Inflammatory macrophage treated with lipopolysaccharide for 1 hour (primary cell): ENCODE data around the gene TEX28.
"Not testable (repeated sequence)": the region's sequence is repeated elsewhere in the genome, so short reads cannot be mapped to it uniquely, and the experiment has no call there.

Experiments used
- DNase-seq, 2 donors: peaks; one replicate each; pipeline ENCODE4 v3.0.0-alpha.2; 2020 to 2022

TEX28 gene, protein sequence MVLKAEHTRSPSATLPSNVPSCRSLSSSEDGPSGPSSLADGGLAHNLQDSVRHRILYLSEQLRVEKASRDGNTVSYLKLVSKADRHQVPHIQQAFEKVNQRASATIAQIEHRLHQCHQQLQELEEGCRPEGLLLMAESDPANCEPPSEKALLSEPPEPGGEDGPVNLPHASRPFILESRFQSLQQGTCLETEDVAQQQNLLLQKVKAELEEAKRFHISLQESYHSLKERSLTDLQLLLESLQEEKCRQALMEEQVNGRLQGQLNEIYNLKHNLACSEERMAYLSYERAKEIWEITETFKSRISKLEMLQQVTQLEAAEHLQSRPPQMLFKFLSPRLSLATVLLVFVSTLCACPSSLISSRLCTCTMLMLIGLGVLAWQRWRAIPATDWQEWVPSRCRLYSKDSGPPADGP

DNA sequence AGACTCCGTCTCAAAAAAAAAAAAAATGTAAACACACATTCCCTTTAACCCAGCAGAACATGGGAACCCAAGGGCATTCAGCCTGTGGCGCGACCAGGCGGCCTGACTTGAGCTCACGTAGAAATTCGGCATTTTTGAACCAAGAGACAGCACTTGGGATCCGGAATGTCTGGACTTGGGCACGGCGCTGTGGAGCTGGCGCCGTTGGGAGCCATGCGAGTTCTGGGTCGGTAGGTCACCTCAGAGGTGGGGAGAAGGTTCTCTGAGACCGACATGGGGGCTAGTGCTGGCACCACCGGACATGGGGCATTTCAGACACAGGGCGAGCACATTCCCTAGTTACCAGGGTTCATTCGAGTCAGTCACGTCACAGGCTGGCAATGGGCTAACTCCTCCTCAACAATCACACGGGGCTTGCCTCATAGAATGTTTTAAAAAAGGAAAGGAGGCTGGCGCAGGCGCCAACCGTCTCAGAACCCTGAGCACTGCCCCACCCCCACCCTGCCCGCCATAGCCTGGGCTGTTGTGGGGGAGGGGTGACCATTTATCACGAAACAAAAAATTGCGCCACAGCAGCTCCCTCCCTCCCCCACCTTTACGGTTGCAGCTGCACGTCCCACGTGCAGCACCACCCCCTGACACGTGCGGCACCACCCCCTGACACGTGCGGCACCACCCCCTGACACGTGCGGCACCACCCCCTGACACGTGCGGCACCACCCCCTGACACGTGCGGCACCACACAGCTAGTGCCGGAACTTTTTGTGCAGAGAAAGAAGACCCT lies at the start of gene TEX28:
Gene TEX28 (minus strand): TSS at position 334 of the 784 bp plus-strand sequence. CDS start 3,007 bp downstream, outside the sequence.
- no peak for DNase-seq

- not testable (repeated sequence) for DNase-seq
These were observed 48.7 kb upstream of the TEX28 start for GRCh38 chrX:154343620-154344019.

DNA sequence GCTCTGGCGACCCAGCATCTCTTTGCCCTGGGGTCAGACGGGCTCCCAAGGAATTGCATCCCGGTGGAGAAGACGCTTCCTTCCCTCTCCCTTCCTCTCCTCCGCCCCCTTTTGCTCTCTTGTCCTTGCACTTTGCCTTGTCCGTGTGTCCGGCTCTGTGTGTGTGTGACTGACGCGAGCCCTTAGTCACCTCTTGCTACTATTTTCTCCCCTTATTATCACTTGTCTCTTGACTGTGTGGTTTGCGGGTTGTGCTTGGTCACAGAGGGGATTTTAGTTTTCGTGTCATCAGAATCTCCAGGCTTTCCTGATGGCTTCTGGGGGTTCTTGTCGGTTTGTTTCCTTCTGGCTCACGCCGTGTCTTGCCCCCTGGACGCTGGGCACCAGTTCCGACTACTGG lies 48.1 kb upstream of the TEX28 start:
- DNase-seq: not testable (repeated sequence)

DNA sequence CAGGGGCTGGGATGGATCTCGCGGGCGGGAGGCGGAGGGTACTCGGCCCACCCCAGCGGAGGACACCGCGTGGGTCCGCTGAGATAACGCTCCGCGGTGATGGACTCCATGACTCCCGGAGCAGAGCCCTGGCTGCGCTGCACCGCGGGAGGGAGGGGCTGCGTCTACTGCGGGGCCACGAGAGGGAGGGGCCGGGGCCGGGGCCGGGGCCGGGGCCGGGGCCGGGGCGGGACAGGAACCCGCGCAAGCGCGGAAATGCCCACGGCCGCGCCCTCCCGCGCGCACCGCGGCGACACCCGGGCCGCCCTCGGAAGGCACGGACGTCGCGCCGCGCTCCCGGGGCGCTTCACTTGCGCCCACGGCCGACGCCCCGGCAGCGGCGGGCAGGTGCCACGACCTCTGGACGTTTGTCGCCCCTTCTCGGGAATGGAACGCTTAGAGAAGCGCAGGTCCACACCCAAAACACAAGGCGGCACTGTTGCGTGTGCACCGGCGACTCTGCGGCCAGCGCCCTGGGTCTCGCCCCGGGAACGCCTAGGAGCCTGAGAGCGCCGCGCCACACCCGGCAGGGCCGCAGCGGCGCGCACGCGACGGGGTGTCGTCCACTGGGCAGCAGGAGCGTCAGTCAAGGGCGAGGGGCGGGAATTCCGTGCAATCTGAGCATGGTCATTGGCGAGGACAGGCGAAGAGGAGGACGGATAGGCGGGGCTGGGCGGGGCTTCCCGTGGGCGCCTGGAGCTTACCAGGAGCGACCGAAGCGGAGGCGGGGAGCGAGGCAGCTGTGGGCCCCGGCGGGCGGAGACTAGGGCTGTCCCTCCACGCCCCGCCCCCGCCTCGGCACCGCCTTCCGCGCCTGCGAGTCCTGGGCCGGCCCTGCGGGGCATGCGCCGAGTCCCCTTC lies 46.7 kb upstream of the TEX28 start:
- DNase-seq: not testable (repeated sequence)

DNA sequence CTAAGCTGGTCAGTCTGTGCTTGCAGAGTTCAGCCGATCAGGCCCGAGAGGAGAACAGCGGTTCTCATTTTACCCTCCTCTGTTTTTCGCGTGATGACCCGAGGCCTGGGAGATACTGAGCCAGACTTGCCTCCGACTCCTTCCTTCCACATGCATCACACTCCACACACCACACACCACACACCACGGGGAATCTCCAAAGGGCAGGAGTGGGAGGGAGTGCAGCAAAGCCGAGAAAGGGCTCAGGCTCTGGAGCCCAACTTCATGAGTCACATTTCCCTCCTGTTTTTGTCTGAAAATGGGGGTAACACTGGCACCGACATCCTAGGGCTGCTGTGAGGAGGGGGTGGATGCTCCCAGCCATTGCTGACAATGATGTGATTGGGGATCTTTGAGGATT lies 39.6 kb upstream of the TEX28 start:
- DNase-seq: peak; percentile 31 to 62

- peak; percentile 9 to 26 for DNase-seq
These were observed 38.9 kb upstream of the TEX28 start for GRCh38 chrX:154333837-154334271.

DNA sequence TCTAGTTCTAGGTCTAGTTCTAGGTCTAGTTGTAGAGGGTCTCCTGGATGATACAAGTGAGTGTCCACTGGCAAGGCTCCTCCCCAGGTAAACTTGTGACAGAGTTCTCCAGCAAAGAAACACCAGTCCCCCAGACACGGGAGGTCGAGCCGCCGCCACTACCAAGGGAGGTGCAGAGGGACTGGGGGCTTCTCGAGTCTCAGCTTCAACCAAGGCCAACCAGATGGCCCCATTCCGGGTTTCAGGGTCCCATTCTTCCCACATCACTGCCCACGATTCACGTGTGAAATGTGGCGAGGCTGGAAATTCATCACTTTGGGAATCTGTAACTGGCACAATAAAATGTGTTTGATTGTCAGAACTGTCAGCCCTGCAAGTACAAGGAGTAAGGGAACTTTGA lies 38.2 kb upstream of the TEX28 start:
- no peak for DNase-seq

GRCh38 chrX:154332561-154332960 lies 37.6 kb upstream of the TEX28 start:
- no peak for DNase-seq

- DNase-seq: no peak
These were observed 34.4 kb upstream of the TEX28 start for GRCh38 chrX:154329294-154329693.

DNA sequence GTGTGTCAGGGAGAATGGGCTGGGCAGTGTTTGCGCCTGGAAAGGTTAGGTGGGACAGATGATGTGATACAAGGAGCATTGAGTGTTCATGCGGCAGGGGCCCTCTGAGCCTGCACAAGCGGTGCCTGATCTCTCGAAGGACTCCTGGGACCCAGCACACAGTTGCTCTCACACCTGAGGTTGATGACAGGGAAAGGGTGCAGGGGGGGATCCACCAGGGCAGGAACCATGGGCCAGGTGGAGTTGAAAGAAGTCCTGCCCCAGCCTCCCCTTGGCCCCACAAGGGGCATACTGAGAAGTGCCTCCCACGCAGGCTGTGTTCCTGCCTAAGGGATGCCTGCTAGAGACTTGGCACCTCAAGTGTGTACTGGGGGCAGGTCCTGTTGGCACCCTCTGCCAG lies 33.7 kb upstream of the TEX28 start:
- DNase-seq: no peak

DNA sequence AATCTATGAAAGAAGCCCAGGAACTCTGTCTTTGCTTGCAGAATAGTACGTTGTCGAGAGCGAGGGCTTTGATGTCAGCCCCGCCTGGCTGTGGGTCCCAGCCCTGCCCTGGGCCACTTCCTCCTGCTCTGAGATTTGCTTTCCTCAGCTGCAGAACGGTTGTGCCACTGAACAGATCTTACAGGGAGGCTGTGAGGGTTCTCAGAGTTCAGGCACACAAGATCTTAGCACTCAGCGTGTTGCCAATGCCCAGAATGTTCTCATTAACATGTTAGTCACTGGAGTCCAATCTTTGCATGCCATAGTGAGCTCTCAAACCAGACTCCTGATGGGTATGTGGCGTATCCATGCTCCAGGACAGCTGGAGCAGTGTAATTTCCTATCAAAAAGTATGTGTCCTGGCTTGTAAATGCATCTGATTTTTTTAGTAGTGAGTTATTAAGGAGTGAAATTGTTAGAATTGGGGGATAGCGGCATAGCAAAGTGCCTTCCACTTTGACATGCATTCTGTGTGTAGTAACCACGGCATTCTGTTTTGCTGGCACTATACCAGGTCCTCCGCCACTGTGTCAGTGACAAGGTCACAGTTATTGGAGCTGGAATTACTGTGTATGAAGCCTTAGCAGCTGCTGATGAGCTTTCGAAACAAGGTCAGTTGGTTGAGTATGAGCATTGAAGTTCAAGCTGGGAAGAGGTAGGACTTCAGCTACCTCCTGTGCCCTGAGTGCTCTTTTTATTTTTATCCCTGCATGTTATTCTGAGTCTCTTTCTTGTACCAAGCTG lies 32.3 kb upstream of the TEX28 start:
- DNase-seq: no peak

- no peak for DNase-seq
These were observed 30.6 kb upstream of the TEX28 start for GRCh38 chrX:154325541-154325940.

- no peak for DNase-seq
These were observed 28.6 kb upstream of the TEX28 start for GRCh38 chrX:154323537-154323936.

GRCh38 chrX:154322890-154323289 lies 28.0 kb upstream of the TEX28 start:
- DNase-seq: no peak

DNA sequence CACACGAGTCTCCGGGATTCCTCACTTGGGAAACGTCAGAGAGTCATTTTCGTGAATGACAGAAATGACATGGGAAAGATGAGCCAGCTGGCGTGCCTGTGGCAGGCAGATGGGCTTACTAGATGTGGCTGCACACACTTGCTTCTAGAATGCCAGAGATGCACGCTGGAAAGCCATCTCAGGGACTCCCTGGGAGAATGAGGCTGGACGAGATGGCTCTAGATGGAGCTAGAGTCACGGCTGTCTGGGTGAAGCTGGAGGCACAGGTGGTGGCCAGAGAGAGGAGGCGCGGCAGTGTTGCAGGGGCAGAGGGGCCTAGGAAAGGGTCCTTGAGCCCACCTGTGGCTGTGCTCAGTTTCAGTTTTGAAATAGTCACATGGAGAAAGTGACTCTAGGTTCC lies 26.7 kb upstream of the TEX28 start:
- no peak for DNase-seq

- no peak for DNase-seq
These were observed 26.2 kb upstream of the TEX28 start for GRCh38 chrX:154321152-154321551.

DNA sequence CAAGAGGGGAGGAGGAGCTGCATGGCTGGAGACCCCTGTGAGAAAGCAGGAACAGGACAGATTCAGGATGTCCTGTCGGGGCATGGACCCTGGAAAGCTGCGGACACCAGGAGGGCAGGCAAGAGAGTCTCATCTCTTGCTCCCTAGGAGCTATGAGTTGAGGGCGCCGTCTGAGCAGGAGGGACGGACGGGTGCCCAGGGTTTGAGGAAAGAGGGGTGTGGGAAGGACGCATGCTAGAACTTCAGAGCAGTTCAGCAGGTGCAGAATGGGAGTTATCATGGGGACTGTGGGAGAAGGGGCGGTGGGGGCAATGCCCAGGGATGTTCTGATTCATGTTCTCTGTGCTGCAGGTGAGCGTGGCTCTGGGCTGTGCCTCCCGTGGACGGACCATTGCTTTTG lies 25.5 kb upstream of the TEX28 start:
- no peak for DNase-seq

DNA sequence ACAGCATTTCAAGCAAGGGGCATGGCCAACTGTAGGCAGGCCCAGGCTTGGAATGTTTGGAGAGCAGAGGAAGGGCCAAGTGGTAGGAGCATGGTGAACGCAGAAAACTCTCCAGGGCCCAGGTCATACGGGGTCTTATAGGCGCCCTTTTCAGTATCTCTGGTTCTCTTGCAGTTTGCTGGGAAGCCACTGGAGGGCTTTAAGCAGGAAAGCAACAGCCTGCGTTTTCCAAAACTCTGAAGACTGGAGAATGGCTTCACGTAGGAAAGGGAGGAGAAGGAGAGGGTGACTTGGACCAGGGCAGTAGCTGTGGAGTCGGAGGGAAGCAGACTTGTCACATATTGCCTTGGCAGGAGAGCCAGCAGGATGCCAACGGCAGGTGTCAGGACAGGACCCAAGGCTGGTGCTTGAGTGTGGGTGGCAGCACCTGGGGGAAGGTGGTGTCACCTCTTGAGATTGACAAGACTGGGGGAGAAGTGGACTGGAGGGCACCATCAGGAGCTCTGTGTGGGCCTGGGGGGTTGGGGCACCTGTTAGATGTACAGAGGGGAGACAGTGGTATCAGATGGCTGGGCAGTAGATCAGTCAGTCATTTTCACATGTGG lies 22.6 kb upstream of the TEX28 start:
- no peak for DNase-seq

GRCh38 chrX:154315416-154315815 lies 20.5 kb upstream of the TEX28 start:
- no peak for DNase-seq

DNA sequence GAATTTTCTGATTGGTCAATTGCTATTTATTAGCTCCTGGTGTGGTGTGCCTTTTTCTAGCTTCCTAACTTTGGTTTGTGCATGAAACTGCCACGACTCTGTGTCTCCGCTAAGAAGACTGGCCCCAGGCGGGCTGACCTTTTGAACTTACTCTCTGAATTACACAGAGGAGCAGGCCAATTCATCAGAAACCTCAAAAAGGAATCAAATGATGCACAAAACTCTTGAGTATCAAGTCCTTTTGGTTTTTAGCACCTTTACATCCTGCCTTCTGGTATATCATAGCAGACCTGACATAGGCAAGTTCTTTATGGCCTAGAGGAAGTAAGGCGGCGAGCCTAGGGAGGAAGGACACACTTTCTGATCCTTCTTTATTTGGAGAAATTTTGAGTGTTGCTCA lies 18.2 kb upstream of the TEX28 start:
- DNase-seq: no peak

DNA sequence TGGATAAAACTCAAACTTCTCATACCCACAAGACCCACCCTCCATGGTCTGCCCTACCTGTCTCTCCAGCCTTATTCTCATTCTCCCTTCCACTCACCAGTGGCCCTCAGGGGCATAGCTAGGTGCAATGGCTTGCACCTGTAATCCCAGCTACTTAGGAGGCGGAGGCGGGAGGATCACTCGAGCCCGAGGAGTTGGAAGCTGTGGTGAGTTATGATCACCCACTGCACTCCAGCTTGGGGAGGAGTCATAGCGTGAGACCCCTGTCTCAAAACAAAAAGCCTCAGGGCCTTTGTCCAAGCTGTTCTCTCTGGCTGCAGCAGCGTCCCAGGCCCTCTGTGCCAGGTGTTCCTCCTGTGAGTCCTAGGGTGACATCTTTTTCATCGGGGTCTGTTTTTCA lies 17.2 kb upstream of the TEX28 start:
- no peak for DNase-seq
